ENCODE results near the gene HNRNPC. TPM values are rescaled to one million over a fixed set of nuclear protein-coding genes. Genes with fewer than 3 reads are reported as not detected.
"Not testable (repeated sequence)": the region's sequence is repeated elsewhere in the genome, so short reads cannot be mapped to it uniquely, and the experiment has no call there.

Gene HNRNPC
- total and polyA plus RNA-seq, 2 donors (not counting 1 experiment from before 2014, with no cell fraction given) = 543 to 885 TPM

- Histone ChIP-seq H3K36me3 (ENCODE audit: control insufficient read depth, insufficient read depth, low read length) (peaks cover 16% of the 10 kb centered on the region), H4K20me1 (ENCODE audit: control insufficient read depth, extremely low read depth, insufficient read depth, low read length) (no peaks in the 10 kb centered on the region), H3K4me1 (ENCODE audit: control insufficient read depth, extremely low read depth, insufficient read depth, low read length) (peaks cover 16% of the 10 kb centered on the region), H3K4me2 (ENCODE audit: extremely low read depth, insufficient read depth, low read length) (no peak overlapping the region), H3K9ac (ENCODE audit: insufficient read depth, low read length) (no peak overlapping the region), H3K79me2 (ENCODE audit: control insufficient read depth, insufficient read depth, low read length) (peaks cover 76% of the 10 kb centered on the region), H3K9me3 (ENCODE audit: control insufficient read depth, insufficient read depth, low read depth, low read length) (no peaks in the 10 kb centered on the region), H2AFZ (ENCODE audit: low read length) (no peak overlapping the region), H3K27me3 (ENCODE audit: control insufficient read depth, insufficient read depth, low read length) (no peaks in the 10 kb centered on the region), H3K4me3 (replicated peaks in 1 of 4; ENCODE audit: control extremely low read depth in 1 of 4, insufficient read depth in 1 of 4, low read depth in 3 of 4, low read length in 4 of 4) (no peak overlapping the region), H3K27ac (ENCODE audit: insufficient read depth, low read length) (no peak overlapping the region)
- DNase-seq (ENCODE audit: low read depth in 2 of 2) = no peak
- no peak for TF ChIP-seq CTCF (conservative IDR thresholded peaks at IDR 0.05 in 1 of 2, IDR thresholded peaks at IDR 0.05 in 1 of 2; ENCODE audit: low read depth in 1 of 2, low read length in 2 of 2)
- TF ChIP-seq EZH2 (IDR thresholded peaks at IDR 0.05; ENCODE audit: low read length, missing control alignments) = no peak
These were observed 53.9 kb downstream of the HNRNPC start for GRCh38 chr14:21215130-21215878.

GRCh38 chr14:21213652-21214051, 55.6 kb downstream of the HNRNPC start:
- DNase-seq (ENCODE audit: low read depth in 2 of 2) = no peak
- Histone ChIP-seq H3K27ac (ENCODE audit: insufficient read depth, low read length) (no peak overlapping the region), H2AFZ (ENCODE audit: low read length) (no peak overlapping the region), H3K27me3 (ENCODE audit: control insufficient read depth, insufficient read depth, low read length) (no peaks in the 10 kb centered on the region), H3K4me1 (ENCODE audit: control insufficient read depth, extremely low read depth, insufficient read depth, low read length) (peaks cover 4% of the 10 kb centered on the region), H3K36me3 (ENCODE audit: control insufficient read depth, insufficient read depth, low read length) (peaks cover 20% of the 10 kb centered on the region), H4K20me1 (ENCODE audit: control insufficient read depth, extremely low read depth, insufficient read depth, low read length) (no peaks in the 10 kb centered on the region), H3K9ac (ENCODE audit: insufficient read depth, low read length) (no peak overlapping the region), H3K79me2 (ENCODE audit: control insufficient read depth, insufficient read depth, low read length) (peaks cover 64% of the 10 kb centered on the region), H3K9me3 (ENCODE audit: control insufficient read depth, insufficient read depth, low read depth, low read length) (no peaks in the 10 kb centered on the region), H3K4me2 (ENCODE audit: extremely low read depth, insufficient read depth, low read length) (no peak overlapping the region), H3K4me3 (replicated peaks in 1 of 4; ENCODE audit: control extremely low read depth in 1 of 4, insufficient read depth in 1 of 4, low read depth in 3 of 4, low read length in 4 of 4) (no peak overlapping the region)
- no peak for TF ChIP-seq EZH2 (IDR thresholded peaks at IDR 0.05; ENCODE audit: low read length, missing control alignments)
- TF ChIP-seq CTCF (conservative IDR thresholded peaks at IDR 0.05 in 1 of 2, IDR thresholded peaks at IDR 0.05 in 1 of 2; ENCODE audit: low read depth in 1 of 2, low read length in 2 of 2) = no peak

DNA sequence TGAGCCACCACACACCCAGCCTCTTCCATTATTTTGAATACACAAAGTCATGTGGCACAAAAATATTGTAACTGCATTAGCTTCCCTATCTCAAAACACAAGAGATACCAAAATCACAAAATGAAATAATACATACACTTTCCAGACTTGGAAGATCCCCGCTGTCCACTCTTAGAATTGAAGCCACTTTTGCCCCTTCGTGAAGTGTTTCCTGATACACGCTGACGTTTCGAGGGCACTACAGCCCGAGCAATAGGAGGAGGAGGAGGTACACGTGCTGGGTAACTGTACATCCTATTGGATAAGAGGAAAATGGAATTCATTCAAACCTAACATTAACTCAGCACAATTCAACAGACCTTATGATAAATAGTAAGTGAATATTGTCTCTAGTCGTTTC, 56.4 kb downstream of the HNRNPC start:
- not testable (repeated sequence) for H3K4me1 ChIP-seq (ENCODE audit: control insufficient read depth, extremely low read depth, insufficient read depth, low read length); DNase-seq (ENCODE audit: low read depth in 2 of 2); H2AFZ ChIP-seq (ENCODE audit: low read length); H3K27ac ChIP-seq (ENCODE audit: insufficient read depth, low read length); H4K20me1 ChIP-seq (ENCODE audit: control insufficient read depth, extremely low read depth, insufficient read depth, low read length); H3K4me2 ChIP-seq (ENCODE audit: extremely low read depth, insufficient read depth, low read length); H3K9ac ChIP-seq (ENCODE audit: insufficient read depth, low read length); H3K9me3 ChIP-seq (ENCODE audit: control insufficient read depth, insufficient read depth, low read depth, low read length); H3K27me3 ChIP-seq (ENCODE audit: control insufficient read depth, insufficient read depth, low read length); H3K4me3 ChIP-seq (replicated peaks in 1 of 4; ENCODE audit: control extremely low read depth in 1 of 4, insufficient read depth in 1 of 4, low read depth in 3 of 4, low read length in 4 of 4)
- Histone ChIP-seq H3K36me3 (ENCODE audit: control insufficient read depth, insufficient read depth, low read length) (peaks cover 23% of the 10 kb centered on the region), H3K79me2 (ENCODE audit: control insufficient read depth, insufficient read depth, low read length) (peaks cover 57% of the 10 kb centered on the region)

Measured in fibroblast of lung (primary cell).